SHP77 treated with DMSO at 0.1 percent for 48 hours (cell line): Measurements from ENCODE around the gene LMAN2L.

Experiments used
- DNase-seq: peaks from one replicate; lab custom pipeline; 2025; lab: John Stamatoyannopoulos, UW

Gene LMAN2L

GRCh38 chr2:96739633-96740428, at the start of gene LMAN2L:
LMAN2L (minus strand) TSS chr2:96740064; CDS start chr2:96740040, 24 bp downstream.
- peak; percentile 93 for DNase-seq

- no peak for DNase-seq
Observed at GRCh38 chr2:96789245-96789617, 49.4 kb upstream of the LMAN2L start.

GRCh38 chr2:96788442-96789244, 48.8 kb upstream of the LMAN2L start:
- no peak for DNase-seq

GRCh38 chr2:96787411-96787810, 47.5 kb upstream of the LMAN2L start:
- no peak for DNase-seq

GRCh38 chr2:96783388-96783787, 43.5 kb upstream of the LMAN2L start:
- no peak for DNase-seq

- no peak for DNase-seq
Observed at GRCh38 chr2:96775160-96775559, 35.3 kb upstream of the LMAN2L start.

- no peak for DNase-seq
Observed at GRCh38 chr2:96773922-96774321, 34.1 kb upstream of the LMAN2L start.

GRCh38 chr2:96772903-96773671, 33.2 kb upstream of the LMAN2L start:
- DNase-seq: no peak

GRCh38 chr2:96771796-96772618, 32.1 kb upstream of the LMAN2L start:
- no peak for DNase-seq

GRCh38 chr2:96770442-96771202, 30.8 kb upstream of the LMAN2L start:
- no peak for DNase-seq

GRCh38 chr2:96769814-96770213, 29.9 kb upstream of the LMAN2L start:
- DNase-seq: no peak

GRCh38 chr2:96768083-96768561, 28.3 kb upstream of the LMAN2L start:
- no peak for DNase-seq

- DNase-seq: no peak
Observed at GRCh38 chr2:96767135-96767871, 27.4 kb upstream of the LMAN2L start.

GRCh38 chr2:96764253-96764637, 24.4 kb upstream of the LMAN2L start:
- no peak for DNase-seq

GRCh38 chr2:96763511-96764252, 23.8 kb upstream of the LMAN2L start:
- DNase-seq: no peak

GRCh38 chr2:96762529-96763311, 22.9 kb upstream of the LMAN2L start:
- DNase-seq: no peak

- peak; percentile 57 for DNase-seq
Observed at GRCh38 chr2:96760986-96761832, 21.3 kb upstream of the LMAN2L start.
